ENCODE measurements around the gene RNF220. TPM values are rescaled to one million over a fixed set of nuclear protein-coding genes. Genes with fewer than 3 reads are reported as not detected.

RNF220 gene
- total RNA-seq, 4 donors from 2014 or later, result 53.5 to 112 (median 61.9) TPM

DNA sequence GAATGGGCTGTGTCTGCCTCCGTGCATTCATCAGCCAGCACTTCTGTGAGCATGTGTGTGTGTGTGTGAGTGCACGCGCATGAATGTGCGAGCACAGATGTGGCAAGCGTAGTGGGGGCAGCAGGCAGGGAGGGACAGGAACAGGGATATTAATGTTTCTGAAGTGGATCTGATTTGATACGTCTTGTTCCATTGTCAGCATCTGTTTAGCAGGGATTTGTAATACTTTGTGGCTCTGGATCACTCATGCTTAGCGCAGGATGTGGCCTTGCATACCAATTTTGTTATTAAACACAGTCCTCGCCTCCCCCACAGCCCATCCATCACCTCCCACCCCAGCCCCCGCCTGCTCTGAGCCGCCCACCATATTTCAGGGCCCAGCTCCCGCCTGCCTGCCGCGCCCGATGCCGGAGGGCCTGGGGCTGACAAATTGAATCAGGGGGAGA lies 216.8 kb downstream of the RNF220 start:
- TF ChIP-seq, protein P1, sequence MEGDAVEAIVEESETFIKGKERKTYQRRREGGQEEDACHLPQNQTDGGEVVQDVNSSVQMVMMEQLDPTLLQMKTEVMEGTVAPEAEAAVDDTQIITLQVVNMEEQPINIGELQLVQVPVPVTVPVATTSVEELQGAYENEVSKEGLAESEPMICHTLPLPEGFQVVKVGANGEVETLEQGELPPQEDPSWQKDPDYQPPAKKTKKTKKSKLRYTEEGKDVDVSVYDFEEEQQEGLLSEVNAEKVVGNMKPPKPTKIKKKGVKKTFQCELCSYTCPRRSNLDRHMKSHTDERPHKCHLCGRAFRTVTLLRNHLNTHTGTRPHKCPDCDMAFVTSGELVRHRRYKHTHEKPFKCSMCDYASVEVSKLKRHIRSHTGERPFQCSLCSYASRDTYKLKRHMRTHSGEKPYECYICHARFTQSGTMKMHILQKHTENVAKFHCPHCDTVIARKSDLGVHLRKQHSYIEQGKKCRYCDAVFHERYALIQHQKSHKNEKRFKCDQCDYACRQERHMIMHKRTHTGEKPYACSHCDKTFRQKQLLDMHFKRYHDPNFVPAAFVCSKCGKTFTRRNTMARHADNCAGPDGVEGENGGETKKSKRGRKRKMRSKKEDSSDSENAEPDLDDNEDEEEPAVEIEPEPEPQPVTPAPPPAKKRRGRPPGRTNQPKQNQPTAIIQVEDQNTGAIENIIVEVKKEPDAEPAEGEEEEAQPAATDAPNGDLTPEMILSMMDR (IDR thresholded peaks at IDR 0.05; ENCODE audit: low read depth), result no peak

DNA sequence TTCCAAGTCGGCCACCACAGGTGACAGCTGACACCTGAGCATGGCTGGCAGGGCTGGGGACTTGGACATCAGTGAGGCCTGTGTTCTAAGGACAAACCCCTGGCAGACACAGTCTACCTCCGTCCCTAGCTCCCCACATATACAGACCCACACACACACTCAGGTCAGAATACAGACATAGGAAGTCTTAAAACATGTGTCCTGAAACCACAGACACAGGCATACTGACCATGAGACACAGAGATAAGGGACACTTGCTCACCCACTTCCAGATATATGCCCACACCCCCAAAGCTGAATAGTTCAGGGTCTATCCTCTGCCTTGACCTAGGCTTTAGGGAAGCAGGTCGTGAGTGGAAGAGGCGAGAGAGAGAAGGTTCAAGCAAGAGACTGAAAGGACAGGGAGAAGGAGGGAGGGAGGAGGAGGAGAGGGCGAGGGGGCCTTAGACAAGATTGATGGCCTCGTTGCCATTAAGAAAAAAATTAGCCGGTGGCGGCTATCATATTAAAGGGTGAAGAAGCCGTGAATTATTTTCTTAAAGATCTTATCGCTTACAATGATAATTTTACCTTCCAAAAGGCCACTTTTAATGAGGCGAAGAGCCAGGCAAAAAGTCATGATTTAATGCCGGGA lies 219.3 kb downstream of the RNF220 start:
- TF ChIP-seq, protein P1 (IDR thresholded peaks at IDR 0.05; ENCODE audit: low read depth), result no peak

DNA sequence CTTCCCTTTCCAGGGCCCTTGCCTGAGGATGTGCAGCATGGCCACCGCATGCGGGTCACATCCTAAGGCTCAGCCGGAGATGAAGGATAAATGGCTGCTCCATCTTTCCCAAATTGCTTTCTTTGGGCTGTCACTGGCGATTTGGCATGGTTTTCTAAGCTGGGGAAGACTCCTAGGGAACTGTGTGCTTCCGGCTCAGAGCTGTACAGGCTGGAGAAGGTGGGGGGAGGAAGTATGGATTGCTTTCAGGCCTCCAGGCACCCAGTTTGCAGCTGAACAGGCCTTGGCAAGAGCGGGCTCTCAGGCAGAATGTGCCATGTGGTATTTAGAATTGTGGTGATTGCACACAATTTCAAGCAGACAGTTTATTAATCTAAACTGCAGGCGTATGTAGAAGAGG lies 220.3 kb downstream of the RNF220 start:
- TF ChIP-seq, protein P1 (IDR thresholded peaks at IDR 0.05; ENCODE audit: low read depth), result no peak

DNA sequence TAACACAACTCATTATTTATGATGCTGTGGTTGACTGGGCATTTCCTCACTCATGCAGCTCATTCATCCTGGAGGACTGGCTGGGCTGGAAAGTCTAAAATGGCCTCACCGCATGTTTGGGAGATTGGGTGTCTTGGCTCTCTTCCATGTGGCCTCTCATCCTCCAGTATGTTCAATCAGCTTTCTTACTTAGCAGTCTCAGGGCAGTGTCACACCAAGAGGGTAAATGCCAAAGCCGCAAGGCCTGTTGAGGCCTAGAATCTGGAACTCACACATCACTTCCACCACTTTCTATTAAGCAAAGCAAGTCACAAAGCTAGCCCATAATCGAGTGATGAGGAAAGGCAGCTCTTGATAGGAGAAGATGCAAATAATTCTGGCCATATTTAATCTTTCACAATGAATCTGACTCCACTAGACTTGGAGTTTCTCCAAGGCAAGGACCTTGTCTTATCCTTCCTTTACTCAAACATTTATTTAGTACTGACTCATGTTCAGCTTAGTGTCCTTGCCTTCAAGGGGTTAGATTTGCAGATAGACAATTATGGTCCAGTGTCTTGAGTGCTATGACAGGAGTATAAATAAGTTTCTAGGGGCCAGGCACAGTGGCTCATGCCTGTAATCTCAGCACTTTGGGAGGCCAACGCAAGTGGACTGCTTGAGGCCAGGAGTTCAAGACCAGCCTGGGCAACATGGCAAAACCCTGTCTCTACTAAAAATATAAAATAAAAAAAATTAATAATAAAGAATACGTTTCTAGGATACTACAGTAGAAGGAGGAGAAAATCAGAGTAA lies 224.1 kb downstream of the RNF220 start:
- TF ChIP-seq, protein P1 (IDR thresholded peaks at IDR 0.05; ENCODE audit: low read depth), result no peak

GRCh38 chr1:44630116-44630515 lies 225.1 kb downstream of the RNF220 start:
- TF ChIP-seq, protein P1 (IDR thresholded peaks at IDR 0.05; ENCODE audit: low read depth), result no peak

DNA sequence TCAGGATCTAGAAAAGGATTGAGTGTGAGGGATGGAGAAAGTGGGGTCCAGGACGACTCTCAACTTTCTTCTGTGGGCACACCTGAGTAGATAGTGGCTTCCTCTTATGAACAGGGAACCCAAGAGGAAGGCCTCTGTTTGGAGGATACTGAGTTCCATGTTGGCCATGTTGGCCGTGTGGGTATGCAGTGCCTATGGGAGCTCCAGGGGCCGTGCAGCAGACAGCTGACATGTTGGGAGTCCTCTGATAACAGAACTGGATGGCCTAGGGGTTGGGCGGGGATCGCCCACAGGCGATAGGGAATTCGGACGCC lies 226.2 kb downstream of the RNF220 start:
- TF ChIP-seq, protein P1 (IDR thresholded peaks at IDR 0.05; ENCODE audit: low read depth), result no peak

- TF ChIP-seq, protein P1 (IDR thresholded peaks at IDR 0.05; ENCODE audit: low read depth), result no peak
Measured at GRCh38 chr1:44631647-44632539, 226.8 kb downstream of the RNF220 start.
